GM19193 (cell line): ENCODE data around the gene ORC6.

ENCODE experiments used
- POLR2A ChIP-seq: IDR thresholded peaks from 4 replicates; pipeline ENCODE4 v1.6.1; 2011; ENCODE audit not compliant: insufficient read depth, insufficient read length; ENCODE audit errors: extremely low read depth

Gene ORC6

DNA sequence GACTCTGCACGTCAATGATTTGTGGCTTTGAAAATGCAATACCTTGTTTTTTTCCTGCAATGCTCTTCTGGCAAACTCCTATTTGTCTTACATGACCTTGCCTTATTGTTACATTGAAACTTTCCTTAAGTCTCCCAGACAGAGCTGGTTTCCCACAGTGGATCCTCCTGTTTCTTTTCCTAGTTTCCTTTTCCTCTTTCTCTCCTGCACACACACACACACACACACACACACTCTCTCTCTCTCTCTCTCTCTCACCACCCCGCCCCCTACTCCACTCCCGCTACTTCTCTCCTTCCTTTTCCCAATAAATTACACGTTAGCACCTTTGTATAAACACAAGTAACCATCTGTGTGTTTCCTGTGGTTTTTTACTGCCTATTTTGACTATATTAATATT is 2.3 kb downstream of the ORC6 start:
- no peak for TF ChIP-seq POLR2A

DNA sequence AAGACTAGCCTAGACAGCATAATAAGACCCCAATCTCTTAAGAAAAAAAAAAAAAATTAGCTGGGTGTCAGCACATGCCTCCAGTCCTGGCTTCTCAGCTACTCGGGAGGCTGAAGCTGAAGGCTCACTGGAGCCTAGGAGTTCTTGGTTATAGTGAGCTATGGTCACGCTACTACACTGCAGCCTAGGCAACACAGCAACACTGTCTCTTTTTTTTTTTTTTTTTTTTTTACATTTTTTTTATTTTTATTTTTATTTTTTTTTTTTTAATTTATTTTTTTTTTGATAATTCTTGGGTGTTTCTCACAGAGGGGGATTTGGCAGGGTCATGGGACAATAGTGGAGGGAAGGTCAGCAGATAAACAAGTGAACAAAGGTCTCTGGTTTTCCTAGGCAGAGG is 4.1 kb downstream of the ORC6 start:
- TF ChIP-seq POLR2A = no peak

DNA sequence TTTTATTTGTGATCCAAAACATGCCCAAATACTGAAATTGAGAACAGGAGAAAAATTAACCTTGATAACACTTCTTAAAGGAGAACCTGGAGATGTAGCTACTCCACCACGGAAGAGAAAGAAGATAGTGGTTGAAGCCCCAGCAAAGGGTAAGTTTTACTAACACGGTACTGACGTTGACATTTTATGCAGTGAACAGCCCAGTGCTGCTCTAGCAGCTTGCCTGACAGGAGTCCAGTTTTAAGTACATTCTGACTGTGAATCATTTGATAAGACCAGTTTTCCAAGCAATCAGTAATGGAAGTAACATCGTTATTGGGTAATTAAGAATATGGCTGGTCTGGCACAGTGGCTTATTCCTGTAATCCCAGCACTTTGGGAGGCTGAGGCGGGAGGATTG is 6.5 kb downstream of the ORC6 start:
- no peak for TF ChIP-seq POLR2A

DNA sequence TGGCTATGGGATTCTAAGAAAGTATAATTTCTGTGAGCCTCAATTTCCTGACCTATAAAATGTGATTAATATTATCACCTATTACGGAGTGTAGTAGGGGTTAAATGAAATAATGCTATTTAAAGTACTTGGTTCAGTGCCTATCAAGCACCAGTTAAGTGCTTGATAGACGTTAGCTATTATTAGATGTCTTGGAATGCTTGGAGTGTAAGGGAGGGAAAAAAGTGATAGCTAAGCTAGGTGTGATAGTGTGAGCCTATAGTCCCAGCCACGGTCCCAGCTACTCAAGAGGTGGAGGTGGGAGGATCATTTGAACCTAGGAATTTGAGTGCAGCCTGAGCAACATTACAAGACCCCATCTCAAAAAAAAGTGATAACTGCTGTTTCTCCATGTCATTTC is 7.5 kb downstream of the ORC6 start:
- TF ChIP-seq POLR2A = no peak

DNA sequence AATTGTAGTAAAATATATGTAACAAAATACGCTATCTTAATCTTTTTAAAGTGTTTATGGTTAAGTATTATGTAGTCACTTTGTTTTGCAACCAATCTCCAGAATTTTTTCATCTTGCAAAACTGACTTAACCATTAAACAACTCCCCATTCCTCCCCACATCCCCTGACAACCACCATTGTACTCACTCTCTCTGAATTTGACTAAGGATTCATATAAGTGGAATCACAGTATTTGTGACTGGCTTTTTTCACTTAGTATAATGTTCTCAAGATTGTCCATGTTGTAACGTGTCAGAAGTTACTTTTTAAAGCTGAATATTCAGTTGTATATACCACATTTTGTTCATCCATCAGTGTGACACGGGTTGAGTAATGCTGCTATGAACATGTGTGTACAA is 10.6 kb downstream of the ORC6 start:
- no peak for TF ChIP-seq POLR2A

DNA sequence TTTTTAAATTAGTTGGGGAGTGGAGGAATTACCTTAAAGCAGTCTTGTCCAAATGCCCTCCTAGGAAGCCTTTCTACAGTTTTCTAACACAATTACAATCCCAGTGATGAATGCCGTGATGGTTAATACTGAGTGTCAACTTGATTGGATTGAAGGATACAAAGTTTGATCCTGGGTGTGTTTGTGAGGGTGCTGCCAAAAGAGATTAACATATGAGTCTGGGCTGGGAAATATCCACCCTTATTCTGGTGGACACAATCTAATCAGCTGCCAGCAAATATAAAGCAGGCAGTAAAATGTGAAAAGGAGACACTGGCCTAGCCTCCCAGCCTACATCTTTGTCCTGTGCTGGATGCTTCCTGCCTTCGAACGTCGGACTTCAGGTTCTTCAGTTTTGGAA is 12.2 kb downstream of the ORC6 start:
- no peak for TF ChIP-seq POLR2A

DNA sequence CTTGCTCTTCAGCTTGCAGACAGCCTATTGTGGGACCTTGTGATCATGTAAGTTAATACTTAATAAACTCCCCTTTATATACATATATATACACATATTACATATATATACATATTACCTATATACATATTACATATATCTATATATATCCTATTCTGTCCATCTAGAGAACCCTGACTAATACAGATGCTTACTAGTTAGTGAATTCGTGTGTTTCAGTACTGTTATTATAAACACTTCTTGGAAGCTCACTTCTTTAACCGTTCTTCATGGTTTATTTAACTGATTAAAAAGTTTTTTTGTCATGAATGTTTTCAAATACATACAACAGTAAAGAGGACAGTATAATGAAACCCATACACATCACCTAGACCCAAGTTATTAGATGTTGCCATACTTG is 12.6 kb downstream of the ORC6 start:
- TF ChIP-seq POLR2A = no peak

DNA sequence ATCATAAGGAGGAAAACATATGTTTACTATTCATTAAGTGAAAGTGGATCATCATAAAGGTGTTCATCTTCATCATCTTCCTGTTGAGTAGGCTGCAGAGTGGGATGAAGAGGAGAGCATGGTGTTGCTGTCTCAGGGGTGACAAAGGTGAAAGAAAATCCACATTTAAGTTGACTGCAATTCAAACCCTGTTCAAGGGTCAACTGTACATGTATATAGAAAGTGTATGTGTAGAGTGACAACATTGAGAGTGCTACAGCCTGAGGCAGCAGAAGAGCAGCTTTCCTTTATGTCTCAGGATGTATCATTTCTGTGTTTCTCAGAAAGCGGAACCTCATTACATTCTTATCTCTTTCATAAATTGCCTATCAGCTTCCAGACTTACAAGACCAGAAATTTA is 17.2 kb downstream of the ORC6 start:
- no peak for TF ChIP-seq POLR2A

DNA sequence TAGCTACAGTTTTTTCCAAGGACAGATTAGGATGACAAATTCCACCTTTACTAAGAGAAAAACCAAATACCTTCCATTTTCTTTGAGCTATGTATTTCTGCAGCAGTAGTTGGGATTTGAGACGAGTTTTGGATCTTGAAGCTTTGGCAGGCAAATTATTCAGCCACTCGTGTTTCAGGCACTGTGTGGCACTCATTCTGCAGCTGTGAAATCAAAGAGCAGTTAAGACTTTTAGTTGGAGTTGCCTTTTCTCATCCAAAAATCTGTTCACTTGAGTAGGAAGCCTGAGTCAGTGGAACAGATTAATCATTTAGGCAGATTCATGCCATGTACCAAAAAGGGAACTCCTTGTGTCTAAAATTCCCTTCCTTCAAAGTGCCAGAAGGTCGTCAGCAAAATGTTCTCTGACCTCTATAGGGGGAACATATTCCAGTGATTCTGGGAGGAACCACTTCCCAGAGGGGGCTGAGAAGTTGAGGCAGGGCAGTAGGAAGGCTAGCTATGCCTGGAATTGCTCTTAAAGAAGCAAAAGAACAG is 20.1 kb downstream of the ORC6 start:
- no peak for TF ChIP-seq POLR2A

DNA sequence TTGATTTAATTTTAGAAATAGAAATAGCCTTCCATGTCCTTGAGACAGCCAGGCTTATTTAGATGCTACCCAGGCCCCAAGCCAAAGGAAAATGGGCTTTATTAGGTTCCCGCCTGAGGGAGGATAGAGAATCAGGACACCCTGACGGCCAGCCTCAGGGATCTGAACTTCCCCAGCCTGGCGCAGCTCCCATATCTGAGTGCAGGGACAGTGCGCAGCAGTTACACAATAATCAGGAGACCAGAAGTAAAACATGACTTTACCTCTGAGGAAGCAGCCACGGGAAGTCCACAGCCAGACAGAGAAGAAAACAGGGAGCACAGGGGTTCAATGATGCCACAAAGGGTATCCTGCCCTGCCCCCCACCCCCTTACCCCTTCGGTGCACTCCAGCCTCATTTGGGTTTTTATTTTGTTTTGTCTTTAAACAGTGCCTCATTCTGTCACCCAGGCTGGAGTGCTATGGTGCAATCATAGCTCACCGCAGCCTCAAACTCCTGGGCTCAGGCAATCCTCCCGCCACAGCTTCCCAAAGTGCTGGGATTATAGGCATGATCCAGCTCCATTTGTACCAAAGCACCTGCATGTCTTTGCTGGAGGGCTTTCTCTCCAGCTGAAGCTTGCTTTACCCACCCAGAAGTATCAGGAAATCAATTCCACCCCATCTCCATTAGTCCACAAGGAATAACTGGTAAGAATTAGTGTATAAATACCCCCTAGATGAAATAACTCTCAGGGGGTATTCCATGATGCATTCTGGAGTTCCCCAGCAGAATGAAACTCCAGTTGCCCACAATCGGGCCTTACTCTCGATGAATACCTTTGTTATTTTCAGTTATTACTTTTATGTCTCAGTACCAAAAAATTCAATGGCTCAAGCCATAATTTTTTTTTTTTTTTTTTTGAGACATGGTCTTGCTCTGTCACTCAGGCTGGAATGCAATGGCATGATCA is 21.9 kb downstream of the ORC6 start:
- no peak for TF ChIP-seq POLR2A

DNA sequence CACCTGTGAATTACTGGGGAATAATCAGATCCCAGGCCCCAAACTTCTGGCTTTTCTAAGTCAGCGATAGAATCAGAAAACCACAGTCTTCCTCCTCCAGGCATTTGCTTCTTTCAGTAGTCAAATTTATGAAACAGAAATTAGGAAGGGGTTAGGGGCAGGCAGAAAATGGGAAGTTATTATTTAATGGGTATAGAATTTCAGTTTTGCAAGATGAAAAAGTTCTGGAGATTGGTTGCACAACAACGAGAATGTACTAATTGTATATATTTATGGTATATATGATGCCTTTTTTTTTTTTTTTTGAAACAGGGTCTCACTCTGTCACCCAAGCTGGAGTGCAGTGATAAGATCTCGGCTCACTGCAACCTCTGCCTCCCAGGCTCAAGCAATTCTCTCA is 23.5 kb downstream of the ORC6 start:
- TF ChIP-seq POLR2A = no peak

DNA sequence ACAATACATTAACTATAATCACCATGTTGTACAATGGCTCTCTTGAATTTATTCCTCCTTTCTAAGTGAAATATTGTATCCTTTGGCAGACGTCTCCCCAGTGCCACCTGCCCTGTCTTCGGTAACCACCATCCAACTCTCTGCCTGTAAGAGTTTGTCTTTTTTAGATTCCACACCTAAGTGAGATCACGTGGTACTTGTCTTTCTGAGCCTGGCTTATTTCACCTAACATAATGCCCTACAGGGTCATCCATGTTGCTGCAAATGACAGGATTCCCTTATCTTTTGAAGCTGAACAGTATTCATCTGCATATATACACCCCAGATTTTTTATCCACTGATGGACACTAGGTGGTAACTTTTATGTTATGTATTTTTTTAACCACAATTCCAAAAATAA is 24.2 kb downstream of the ORC6 start:
- TF ChIP-seq POLR2A = no peak

DNA sequence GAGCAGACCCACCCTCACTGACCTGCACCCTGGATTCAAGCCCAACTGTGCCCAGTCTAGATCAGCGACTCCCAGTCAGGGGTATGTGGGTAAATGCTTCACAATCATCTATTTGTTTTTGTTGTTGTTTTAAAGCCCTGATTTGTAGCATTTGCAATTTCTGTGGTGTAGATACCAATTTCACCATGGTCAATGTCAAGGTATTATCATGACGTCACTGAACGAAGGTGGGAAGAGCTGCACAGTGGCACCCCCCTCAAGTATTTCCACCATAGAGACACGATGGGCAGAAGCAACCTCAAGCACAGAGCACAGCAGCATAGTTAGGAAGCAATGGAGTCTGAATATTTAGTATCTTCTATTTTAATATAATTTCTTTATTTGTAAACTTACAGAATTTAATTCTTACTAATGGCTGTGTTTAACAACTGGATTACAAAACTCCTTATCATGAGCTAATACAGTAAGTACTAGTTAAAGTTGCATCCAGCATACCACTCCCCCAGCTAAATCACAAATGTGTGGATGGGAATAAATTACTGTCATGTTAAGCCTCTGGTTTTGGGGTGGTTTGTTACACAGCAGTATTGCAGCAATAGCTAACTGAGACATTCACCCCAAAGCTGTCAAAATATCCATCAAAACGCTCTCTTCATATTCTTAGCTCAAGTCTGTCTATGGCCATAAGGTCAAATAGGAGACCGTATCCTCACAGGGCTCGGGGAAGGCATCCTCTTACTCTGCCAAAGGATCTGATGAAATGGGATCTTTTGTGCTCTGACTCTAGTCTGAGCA is 25.5 kb downstream of the ORC6 start:
- no peak for TF ChIP-seq POLR2A

DNA sequence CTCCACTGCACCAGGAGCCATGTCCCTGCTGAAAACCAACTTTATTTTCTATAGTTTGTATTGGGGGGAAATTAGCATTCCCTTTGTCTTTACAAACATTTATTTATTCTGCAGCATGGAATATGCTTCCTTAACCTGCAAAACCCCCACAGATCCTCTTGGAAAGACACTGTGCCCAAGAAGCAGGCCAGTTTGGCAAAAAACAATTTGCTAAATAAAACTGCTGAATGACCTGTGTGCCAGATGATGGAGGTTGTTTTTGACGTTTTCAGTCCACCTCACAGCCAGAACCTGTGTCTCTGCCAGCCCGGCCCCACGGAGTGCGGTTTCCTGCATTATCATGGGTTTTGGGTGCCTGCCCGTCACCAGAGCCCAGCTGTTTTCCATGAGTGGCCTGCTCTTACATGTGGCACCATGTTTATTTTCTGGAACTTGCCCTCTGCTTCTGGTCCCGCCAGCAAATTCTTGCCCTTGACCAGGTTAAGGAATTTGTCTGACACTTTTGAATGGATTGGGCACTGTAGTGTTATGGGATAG is 26.4 kb downstream of the ORC6 start:
- no peak for TF ChIP-seq POLR2A

DNA sequence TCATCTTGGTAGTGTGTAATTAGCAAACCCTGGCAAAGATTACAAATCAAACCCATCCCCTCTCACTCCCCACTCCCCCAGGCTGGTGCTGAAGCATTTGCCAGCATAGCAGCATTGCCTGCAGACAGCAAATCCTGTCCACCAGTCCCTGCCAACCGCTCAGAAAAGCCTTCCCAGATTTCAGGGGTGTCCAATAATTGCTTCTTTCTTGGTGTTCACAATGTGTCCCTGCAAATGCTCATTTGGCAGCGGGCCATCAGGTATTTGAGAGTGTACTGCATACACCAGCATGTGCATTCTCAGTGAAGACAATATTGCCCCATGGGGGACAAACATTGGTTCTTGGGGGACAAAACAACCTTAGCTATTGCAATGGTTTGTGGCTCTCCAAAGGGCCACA is 28.2 kb downstream of the ORC6 start:
- no peak for TF ChIP-seq POLR2A
